GM18508 (cell line): ENCODE results near the gene TVP23A.
"Not testable (repeated sequence)": the region's sequence is repeated elsewhere in the genome, so short reads cannot be mapped to it uniquely, and the experiment has no call there.

ENCODE experiments used
- ATAC-seq: cut with Tn5 transposase; IDR thresholded peaks from one replicate; pipeline ENCODE4 v1.9.1; 2021; ENCODE audit warnings: moderate number of reproducible peaks; ENCODE audit not compliant: insufficient read depth, unreplicated experiment

TVP23A gene

DNA sequence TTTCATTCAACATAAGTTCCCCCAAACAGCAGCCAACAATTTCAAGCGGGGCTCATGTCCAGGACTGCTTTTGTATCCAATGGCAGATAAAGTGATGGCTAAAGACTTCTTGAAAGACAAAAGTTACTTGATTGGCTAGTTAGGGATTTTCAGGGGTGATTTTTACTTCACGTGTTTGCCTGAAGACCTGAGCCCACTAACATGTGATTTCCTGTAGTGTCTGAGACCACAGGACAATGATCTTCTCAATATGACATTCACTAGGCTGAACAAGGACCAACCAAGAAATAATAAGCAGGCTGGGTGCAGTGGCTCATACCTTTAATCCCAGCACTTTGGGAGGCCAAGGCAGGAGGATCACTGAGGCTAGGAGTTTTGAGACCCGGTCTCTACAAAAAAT is 10.4 kb downstream of the TVP23A start:
- no peak for ATAC-seq

- no peak for ATAC-seq
These were observed 11.9 kb downstream of the TVP23A start for GRCh38 chr16:10806698-10807097.

- no peak for ATAC-seq
These were observed 13.3 kb downstream of the TVP23A start for GRCh38 chr16:10805334-10805733.

GRCh38 chr16:10799736-10800135 is 18.9 kb downstream of the TVP23A start:
- ATAC-seq, result no peak

DNA sequence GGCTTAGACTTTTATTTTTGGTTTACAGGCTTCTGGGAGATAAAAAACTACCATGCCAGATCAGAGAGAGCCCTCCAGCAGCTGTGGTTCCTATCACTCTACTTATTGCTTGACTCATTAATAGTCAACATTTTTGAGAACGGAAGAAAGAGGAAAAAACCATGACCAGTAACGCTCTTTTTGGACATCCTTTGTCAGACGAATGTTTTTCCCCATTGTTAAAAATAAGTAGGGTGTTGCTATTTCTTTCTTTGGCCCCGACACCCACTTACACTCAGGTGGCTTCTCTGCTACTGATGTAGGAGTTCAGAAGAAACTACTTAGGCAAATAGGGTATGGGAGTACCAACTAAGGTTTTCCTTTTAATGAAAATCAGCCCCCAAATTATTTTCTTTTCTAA is 27.5 kb downstream of the TVP23A start:
- ATAC-seq, result peak; percentile 42

DNA sequence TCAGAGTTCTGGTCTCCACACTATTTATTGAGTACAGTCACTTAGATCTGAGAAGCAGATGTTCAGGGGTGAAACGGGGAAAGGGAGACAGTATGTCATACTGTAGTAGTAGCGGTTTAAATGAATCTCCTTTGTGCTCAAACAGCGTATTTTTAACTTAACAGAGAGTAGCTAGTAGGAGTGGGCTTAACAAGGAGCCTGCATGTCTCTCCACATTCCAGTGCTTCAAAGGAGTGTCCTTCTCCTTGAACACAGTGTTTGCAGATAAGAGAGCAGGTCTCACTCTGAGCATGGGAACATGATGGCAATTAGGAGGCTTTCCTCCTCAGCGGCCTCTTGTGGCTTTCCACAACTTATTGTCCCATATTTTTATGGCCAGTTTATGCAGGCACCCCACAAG is 30.0 kb downstream of the TVP23A start:
- not testable (repeated sequence) for ATAC-seq

DNA sequence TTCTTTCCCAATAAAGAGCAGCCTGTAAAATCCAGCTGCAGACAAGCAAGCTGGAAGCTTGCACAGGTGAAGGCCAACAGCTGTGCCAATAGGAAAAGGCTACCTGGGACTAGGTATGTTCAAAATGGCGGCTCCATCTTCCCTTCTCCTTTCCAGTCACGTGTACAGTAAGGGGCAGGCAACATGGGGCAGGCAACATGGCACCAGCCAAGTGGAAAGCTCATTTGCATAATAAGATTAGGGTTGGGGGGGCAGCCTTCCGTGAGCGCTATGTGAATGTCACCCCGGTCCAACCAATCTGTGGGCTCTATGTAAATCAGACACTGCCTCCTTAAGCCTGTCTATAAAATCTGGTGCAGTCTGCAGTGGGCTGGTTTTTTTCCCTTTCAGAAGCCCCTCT is 31.3 kb downstream of the TVP23A start:
- no peak for ATAC-seq

DNA sequence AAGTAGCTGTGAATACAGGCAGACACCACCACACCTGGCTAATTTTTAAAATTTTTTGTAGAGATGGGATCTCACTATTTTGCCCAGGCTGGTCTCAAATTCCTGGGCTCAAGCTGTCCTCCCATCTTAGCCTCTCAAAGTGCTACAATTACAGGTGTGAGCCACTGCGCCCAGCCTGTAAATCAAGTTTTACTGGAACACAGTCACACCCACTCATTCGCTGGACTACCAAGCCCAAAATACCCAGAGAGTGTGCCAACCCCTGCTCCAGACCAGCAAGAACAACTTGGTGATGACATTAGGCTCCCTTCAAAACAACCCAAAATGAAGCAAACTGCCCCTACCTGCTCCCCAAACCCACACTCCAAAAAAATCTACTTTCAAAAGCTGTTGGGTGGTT is 36.0 kb downstream of the TVP23A start:
- ATAC-seq, result no peak

GRCh38 chr16:10780628-10781027 is 38.0 kb downstream of the TVP23A start:
- no peak for ATAC-seq

- ATAC-seq, result not testable (repeated sequence)
These were observed 38.7 kb downstream of the TVP23A start for GRCh38 chr16:10779908-10780307.

DNA sequence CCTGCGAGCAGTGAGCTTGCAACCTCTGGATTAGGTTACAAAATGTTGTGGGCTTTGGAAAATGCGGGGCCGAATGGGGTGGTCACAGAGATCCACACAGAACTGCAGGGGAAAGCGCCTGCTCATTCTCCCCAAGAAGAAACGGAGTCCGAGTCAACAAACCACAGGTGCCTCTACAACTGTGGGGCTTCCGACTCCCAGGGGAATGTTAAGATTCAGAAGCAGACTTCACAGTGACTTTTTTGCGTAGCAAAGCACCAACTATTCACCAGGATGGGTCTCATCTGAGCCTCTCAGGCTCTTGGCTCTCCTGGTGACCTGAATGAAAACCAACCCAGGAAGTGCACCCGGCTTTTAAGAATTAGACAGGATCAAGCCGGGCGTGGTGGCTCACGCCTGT is 41.2 kb downstream of the TVP23A start:
- ATAC-seq, result no peak

DNA sequence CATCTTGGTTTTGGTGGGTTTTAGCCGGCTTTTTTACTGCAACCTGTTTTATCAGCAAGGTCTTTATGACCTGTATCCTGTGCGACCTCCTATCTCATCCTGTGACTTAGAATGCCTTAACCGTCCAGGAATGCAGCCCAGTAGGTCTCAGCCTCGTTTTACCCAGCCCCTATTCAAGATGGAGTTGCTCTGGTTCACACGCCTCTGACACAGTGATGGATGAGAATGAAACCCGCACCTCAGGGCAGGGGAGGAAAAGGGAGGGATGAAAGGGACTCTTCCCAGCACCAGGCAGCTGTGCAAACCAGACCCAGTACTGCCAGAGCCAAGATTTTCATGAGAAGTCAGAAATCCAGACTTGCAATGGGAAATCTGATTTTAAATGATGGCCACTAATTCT is 41.7 kb downstream of the TVP23A start:
- not testable (repeated sequence) for ATAC-seq

DNA sequence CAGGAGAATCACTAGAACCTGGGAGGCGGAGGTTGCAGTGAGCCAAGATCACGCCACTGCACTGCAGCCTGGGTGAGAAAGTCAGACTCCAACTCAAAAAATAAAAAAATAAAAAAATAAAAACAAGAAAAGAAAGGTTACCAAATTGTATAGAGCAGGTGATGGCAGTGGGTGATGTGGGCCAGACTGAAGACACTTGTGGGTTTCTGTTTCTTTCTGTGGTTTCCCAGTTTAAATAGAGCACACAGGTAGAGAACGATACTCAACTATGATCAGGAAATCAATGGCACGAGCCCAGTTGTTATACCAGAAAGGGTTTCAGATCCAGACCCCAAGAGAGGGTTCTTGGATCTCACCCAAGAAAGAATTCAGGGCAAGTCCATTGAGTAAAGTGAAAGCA is 42.3 kb downstream of the TVP23A start:
- no peak for ATAC-seq

DNA sequence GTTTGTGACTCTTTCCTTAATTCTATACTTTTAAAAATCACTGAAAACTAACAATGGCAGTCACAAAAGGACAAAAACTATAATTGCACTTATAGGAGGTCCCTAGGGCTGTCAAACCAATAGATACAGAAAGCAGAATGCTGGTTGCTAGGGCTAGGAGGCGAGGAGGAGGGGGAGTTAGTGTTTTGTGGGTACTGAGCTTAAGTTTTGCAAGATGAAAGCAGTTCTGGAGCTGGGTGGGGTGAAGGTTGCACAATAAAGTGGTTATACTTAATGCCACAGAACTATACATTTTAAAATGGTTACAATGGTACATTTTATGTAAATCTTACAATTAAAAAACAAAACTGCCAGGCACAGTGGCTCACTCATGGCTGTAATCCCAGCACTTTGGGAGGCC is 47.7 kb downstream of the TVP23A start:
- ATAC-seq, result no peak

DNA sequence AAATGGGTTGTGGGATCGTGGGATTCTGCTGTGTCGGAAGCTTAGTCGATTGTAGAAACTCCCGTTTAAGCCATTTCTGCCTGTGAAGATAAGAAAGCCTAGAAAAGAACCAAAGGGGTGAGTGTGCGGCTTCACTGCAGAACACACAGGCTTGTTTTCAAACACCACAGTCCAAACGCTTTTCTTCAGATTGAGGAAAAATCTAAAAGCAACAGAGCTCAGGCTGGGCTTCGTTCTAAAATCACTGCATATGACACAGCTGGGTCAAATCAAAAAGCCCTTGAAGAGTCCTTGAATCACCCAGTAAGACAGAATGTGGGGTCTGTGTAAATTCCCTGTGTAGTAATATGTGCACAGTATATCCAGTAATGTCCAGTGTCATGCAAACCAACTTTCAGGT is 49.2 kb downstream of the TVP23A start:
- no peak for ATAC-seq

DNA sequence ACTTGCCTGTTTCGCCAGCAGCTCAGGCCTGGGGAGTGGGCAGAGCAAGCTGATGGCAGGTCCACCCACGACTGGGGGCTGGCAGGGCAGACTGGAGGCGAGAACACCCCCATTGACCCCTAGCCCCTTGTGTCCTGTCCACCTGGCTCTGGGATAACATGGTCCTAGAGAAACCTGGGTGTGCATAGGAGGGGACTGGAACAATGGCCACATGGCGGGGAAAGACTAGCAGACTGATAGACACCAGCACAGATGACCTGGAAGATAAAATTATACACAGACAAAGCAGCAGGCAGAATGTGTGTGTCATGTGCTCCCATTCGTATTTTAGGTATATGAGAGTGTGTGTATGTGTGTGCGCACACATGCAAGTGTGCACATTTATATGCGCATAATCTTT is 51.5 kb downstream of the TVP23A start:
- no peak for ATAC-seq

- peak; percentile 79 for ATAC-seq
These were observed 52.8 kb downstream of the TVP23A start for GRCh38 chr16:10765772-10766171.

DNA sequence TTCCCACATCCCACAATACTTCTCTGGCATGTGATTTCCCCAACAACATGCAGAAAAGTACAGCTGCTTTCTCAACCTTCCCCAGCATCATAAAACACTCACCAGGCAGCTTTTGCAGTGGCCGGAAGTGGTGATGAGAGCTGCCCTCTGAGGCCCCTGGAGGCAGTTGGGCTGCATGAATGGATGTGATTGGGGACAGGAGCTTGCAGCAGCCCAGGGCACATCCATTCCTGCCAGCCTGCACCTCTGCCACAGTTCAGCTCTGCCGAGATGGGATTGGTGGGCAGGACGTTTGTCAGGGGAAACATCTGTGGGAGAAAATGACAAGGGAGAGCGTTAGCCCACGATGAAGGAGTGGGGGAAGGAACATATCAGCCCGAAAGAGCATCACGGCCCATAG is 55.1 kb downstream of the TVP23A start:
- ATAC-seq, result no peak

DNA sequence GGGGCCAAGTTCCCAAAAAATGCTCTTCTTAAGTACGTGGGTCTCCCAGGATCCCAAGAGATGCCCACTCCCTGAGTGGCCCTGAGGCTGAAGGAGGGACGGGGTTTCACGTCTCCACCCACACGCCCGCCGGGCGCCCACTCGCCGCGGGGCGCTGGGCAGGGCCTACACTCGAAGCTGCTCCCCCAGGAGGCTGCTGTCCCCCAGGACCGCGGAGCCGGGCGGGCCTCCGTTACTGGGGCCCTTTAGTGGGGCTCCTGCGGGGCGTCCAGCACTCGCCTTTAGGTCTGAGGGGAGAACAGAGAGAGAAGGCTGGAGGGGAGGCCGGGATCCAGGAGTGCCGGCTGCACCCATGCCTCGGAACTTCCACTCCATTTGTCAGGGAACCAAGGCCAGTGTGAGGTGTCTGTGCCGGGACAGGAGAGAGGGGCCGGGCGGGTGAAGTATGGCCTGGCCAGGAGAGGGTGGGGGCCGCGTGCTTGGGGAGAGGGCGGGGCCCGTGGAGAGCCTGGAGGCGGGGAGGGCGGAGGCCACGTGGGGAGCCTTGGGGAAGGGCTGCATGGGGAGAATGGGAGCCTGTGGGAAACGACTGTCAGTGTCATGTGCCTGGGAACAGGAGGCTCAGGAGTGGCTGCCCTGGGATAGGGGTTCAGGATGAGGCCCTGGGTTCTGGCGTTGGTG is 56.1 kb downstream of the TVP23A start:
- ATAC-seq, result no peak

DNA sequence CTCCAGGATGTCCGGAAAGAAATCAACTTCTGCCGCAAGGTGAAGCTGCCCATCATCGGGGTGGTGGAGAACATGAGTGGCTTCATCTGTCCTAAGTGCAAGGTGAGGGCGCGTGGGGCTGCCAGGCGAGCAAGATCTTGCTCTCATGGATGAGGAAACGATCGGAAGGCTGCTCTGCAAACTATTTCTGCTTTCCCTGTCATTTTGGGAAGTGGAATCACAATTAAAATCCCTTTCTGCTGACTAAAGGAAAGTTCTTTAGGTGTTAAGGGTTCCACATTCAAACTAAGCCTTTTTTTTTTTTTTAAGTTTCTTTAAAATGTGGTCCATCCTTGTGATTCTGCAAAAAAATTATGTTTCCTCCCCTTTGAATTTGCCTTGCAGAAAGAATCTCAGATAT is 57.2 kb downstream of the TVP23A start:
- no peak for ATAC-seq

DNA sequence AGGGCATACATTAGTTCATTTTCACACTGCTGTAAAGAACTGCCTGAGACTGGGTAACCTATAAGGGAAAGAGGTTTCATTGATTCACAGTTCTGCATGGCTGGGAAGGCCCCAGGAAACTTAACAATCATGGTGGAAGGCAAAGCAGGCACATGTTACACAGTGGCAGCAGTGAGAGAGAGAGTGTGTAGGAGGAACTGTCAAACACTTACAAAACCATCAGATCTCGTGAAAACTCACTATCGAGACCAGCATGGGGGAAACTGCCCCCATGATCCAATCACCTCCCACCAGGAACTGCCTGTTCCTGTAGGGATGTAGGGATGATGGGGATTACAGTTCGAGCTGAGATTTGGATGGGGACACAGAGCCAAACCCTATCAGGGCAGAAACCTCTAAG is 57.7 kb downstream of the TVP23A start:
- ATAC-seq, result no peak

DNA sequence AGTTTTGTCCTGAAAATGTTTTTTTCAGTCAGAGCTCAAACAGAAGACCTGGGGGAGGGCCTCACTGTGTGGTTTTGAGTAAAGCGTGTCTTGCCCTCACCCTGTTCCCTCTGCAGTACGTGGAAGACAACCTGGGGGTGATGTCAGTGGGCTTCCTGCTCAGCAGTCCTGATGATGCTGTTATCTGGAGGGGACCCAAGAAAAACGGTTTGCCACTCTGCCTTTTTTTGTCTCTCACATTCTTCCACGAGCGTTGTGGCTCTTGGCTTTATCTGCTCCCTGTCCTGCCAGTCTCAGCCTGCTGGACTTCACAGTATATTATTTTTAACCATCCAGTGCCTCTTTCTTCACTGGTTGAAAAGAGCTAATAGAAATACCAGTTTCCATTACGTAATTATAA is 62.0 kb downstream of the TVP23A start:
- no peak for ATAC-seq

DNA sequence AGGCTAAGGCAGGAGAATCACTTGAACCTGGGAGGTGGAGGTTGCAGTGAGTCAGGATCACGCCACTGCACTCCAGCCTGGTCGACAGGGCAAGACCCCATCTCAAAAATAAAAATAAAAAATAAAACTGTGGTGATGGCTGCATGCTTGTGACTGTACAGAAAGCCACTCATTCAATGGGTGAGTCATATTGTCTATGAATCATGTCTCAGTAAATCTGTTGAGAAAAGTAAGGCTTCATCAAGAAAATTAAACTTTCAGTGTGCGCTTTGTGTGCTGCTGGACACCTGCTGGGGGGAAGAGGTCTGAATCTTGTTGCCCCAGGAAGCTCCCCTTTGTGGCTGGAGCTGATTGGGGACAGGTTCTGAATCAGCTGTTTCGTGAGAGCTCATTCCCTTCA is 63.7 kb downstream of the TVP23A start:
- no peak for ATAC-seq
